Measurements from ENCODE around the gene BTBD2. TPM values are rescaled to one million over a fixed set of nuclear protein-coding genes. Genes with fewer than 3 reads are reported as not detected.

Gene BTBD2
- total and polyA plus RNA-seq, 8 donors = 33.9 to 46.4 (median 37.0) TPM

DNA sequence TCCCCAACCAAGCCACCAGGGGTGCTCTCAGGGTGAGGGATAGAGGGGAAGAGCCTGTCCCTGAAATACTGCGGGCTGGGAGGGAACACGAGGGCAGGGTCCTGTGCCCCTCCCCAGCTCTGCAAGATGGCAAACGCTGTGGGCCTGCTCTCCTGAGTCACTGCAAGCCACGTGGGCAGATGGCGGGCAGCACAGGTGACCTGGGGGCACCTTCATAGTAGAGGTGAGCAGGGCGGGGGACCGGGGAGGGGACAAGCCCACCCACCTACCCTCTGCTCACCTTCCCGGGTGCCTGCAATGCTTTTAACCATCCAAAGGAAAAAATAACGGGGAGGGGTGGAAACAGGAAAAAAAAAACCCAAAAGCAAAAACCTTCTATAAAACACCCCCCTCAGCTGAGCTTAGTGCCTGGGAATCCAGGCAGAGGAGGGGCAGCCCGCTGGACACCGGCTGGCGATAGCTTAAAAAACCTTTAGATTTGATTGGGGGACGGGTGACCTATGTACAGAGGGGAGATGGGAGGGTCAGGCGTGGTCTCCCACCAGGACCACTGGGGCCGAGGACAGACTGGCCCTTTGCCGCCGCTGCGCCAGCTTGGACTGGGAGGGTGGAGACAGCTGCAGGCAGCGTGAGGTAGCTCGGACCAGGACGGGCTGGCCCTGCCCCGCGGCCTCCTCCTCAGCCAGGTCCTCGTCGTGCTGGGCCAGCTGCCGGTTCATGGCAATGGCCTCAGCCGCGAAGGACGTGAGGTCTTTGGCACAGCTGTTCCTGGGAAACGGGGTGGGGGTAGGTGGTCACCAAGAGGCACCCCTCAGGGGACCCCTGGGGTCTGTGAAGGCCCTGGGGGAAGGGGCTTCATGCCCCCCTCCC is 23.8 kb upstream of the BTBD2 start:
- H3K27ac ChIP-seq = no peak overlapping the region
- peak in 4 of 6 donors; percentile 31 to 80 (median 50) for DNase-seq
- no peak for ATAC-seq
- no peak for TF ChIP-seq CTCF (IDR thresholded peaks at IDR 0.05)
- intact Hi-C loops (cut with DNase I) = no loop called here
- H3K9me3 ChIP-seq = no peaks in the 10 kb centered on the region
- H3K4me1 ChIP-seq = peaks cover 27 to 34% (median 28%) of the 10 kb centered on the region in 3 donors
- FAIRE-seq = no peak
- H3K27me3 ChIP-seq = no peaks in the 10 kb centered on the region
- H3K4me3 ChIP-seq = no peak overlapping the region
- H3K36me3 ChIP-seq = peaks cover 3 to 30% (median 26%) of the 10 kb centered on the region in 3 donors
- WGBS, 2 donors = 84% methylated on average over 27 to 30 of the region's 30 CpGs

DNA sequence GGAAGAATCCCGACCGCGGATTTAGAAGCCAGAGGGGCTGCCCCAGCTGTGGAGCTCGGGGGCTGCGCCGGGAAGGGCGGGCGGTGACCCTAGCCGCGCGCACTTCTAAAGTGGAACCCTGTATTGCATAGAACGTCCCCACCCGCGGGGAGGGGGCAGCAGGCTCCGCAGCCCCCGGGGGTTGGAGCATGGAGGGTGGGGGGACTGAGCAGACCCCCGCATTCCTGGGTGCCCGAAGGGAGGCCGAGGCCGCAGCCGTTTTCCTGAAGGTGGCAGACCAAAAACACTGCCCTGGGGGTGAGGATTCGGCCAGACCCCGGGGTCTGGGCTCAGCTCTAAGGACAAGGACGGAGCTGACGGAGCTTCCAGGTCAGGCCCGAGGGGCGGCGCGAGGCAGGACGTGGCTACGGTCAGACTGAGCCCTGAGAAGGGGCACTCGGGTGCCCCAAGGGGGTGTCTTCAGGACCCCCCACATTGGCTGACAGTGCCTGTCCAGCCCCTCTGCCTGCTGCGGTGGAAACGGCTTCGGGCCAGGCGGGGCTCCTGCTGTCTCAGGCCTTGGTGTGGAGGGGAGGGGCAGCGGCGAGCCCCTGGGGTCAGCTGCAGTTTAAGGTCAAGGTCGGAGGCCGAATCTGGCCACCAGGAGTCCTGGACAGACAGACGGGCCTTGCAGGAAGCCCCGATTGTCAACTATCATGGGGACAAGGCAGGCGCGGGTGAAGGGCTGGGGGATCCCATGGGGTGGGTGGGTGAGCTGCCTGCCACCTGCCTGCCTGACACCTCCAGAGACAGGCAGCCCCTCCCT is 23.0 kb upstream of the BTBD2 start:
- FAIRE-seq (no peak), ATAC-seq (no peak), DNase-seq (peak in 4 of 6 donors; percentile 39 to 79 (median 54))
- intact Hi-C loops (cut with DNase I) = no loop called here
- TF ChIP-seq CTCF (IDR thresholded peaks at IDR 0.05) = no peak
- Histone ChIP-seq H3K9me3 (no peaks in the 10 kb centered on the region), H3K4me3 (no peak overlapping the region), H3K36me3 (peaks cover 3 to 30% (median 26%) of the 10 kb centered on the region in 3 donors), H3K27me3 (no peaks in the 10 kb centered on the region), H3K4me1 (peaks cover 20 to 27% (median 20%) of the 10 kb centered on the region in 3 donors), H3K27ac (no peak overlapping the region)
- 88 to 89% methylated on average over 42 to 44 of the region's 44 CpGs for WGBS, 2 donors

DNA sequence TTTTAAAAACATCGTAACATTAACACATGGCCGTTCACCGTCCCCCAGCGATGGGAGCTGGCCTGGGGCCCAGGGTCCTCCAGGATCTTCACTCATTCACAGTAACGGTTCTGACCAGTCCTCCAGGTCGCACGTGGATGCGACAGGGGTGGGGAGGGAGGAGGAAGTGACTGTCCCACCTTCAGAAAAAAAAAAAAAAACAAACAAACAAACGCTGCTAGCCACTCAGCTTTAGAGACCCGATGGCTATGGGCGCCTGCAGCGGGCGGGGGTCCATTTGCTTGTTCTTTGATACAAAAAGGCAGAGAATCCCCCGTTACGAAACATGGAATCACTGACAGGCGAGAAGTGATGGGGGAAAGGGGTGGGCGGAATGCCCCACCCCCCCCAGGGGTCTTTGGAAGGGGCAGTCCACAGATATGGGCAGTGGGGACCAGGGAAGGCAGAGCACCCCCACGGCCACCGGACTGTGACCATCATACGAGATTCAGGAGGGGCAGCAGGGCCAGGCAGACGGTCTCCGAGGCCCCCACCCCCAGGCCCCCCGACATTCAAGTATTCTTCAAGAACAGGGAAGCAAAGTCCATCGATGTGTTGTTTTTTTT is 22.2 kb upstream of the BTBD2 start:
- ATAC-seq = no peak
- no peaks in the 10 kb centered on the region for H3K27me3 ChIP-seq
- peak in 2 of 6 donors; percentile 26 to 54 for DNase-seq
- FAIRE-seq = no peak
- H3K4me3 ChIP-seq = no peak overlapping the region
- H3K36me3 ChIP-seq = peaks cover 3 to 30% (median 26%) of the 10 kb centered on the region in 3 donors
- H3K4me1 ChIP-seq = peaks cover 13 to 22% (median 13%) of the 10 kb centered on the region in 3 donors
- intact Hi-C loops (cut with DNase I) = no loop called here
- no peaks in the 10 kb centered on the region for H3K9me3 ChIP-seq
- no peak overlapping the region for H3K27ac ChIP-seq
- no peak for TF ChIP-seq CTCF (IDR thresholded peaks at IDR 0.05)
- WGBS, 2 donors = 82 to 86% methylated on average over 24 of the region's 24 CpGs

- H3K27ac ChIP-seq = no peak overlapping the region
- peaks cover 11 to 22% (median 12%) of the 10 kb centered on the region in 3 donors for H3K4me1 ChIP-seq
- ATAC-seq (no peak), DNase-seq (peak in 1 of 6 donors; percentile 33), FAIRE-seq (no peak)
- intact Hi-C loops (cut with DNase I) = no loop called here
- no peak for TF ChIP-seq CTCF (IDR thresholded peaks at IDR 0.05)
- peaks cover 3 to 29% (median 26%) of the 10 kb centered on the region in 3 donors for H3K36me3 ChIP-seq
- no peak overlapping the region for H3K4me3 ChIP-seq
- no peaks in the 10 kb centered on the region for H3K9me3 ChIP-seq
- no peaks in the 10 kb centered on the region for H3K27me3 ChIP-seq
- WGBS, 2 donors = 90 to 91% methylated on average over 8 of the region's 8 CpGs
Observed at GRCh38 chr19:2036424-2036823, 20.9 kb upstream of the BTBD2 start.
